ENCODE data around the gene PIK3C2G.

- TF ChIP-seq JUN (IDR thresholded peaks at IDR 0.05): no peak
- no peak for TF ChIP-seq CTCF (IDR thresholded peaks at IDR 0.05)
- no peak for TF ChIP-seq EP300 (IDR thresholded peaks at IDR 0.05)
- no peak for TF ChIP-seq HDAC2 (IDR thresholded peaks at IDR 0.05)
- TF ChIP-seq RAD21 (conservative IDR thresholded peaks at IDR 0.05 in 1 of 2, IDR thresholded peaks at IDR 0.05 in 1 of 2): no peak
- TF ChIP-seq KDM1A (IDR thresholded peaks at IDR 0.05; ENCODE audit: low read depth): no peak
These were observed 45.0 kb downstream of the PIK3C2G start for GRCh38 chr12:18306311-18306710.
